Neutrophil (primary cell): ENCODE measurements around the gene TUBGCP2.

Source experiments
- H3K27ac ChIP-seq: fragments of 200-600 bp; sonication (generic); 2 replicates; pipeline ENCODE4 v1.5.1; 2016; ENCODE audit warnings: mild to moderate bottlenecking, moderate library complexity
- H3K27me3 ChIP-seq: fragments of 200-600 bp; sonication (generic); 2 replicates; pipeline ENCODE4 v1.6.0; 2016; ENCODE audit warnings: mild to moderate bottlenecking
- H3K36me3 ChIP-seq: fragments of 200-600 bp; sonication (generic); 2 replicates; pipeline ENCODE4 v1.5.1; 2017
- H3K4me1 ChIP-seq, 2 experiments: fragments of 200-600 bp in 1 of 2; sonication (generic) in 1 of 2; 1 replicate in 1 of 2; 2 replicates in 1 of 2; pipeline versions ENCODE4 v1.5.1 to v1.6.1; 2013 to 2016; ENCODE audit warnings: low read depth in 1 of 2, low read length in 1 of 2, mild to moderate bottlenecking in 1 of 2, moderate library complexity in 1 of 2; ENCODE audit not compliant: control insufficient read depth in 1 of 2, insufficient read depth in 1 of 2
- H3K4me3 ChIP-seq, 2 experiments: fragments of 200-600 bp in 1 of 2; sonication (generic) in 1 of 2; 1 replicate in 1 of 2; 2 replicates in 1 of 2; pipeline ENCODE4 v1.5.1; 2013 to 2016; ENCODE audit warnings: low read depth in 1 of 2, low read length in 1 of 2, mild to moderate bottlenecking in 1 of 2, moderate library complexity in 1 of 2
- H3K9me3 ChIP-seq: fragments of 200-600 bp; sonication (generic); 2 replicates; pipeline ENCODE4 v1.5.1; 2016
- CTCF ChIP-seq: fragments of 200-600 bp; sonication (generic); IDR thresholded peaks from 2 replicates; pipeline ENCODE4 v1.5.1; 2016; ENCODE audit warnings: antibody characterized with exemption

Gene TUBGCP2

GRCh38 chr10:133295426-133296320, 13.0 kb downstream of the TUBGCP2 start:
- peaks cover 89% of the 10 kb centered on the region for H3K36me3 ChIP-seq
- no peak overlapping the region for H3K27ac ChIP-seq
- H3K4me3 ChIP-seq: no peak overlapping the region
- H3K4me1 ChIP-seq: no peaks in the 10 kb centered on the region
- no peak for TF ChIP-seq CTCF
- H3K9me3 ChIP-seq: no peaks in the 10 kb centered on the region
- no peaks in the 10 kb centered on the region for H3K27me3 ChIP-seq

- Histone ChIP-seq H3K27me3 (no peaks in the 10 kb centered on the region), H3K27ac (no peak overlapping the region), H3K9me3 (no peaks in the 10 kb centered on the region), H3K4me3 (no peak overlapping the region), H3K4me1 (no peaks in the 10 kb centered on the region), H3K36me3 (peaks cover 89% of the 10 kb centered on the region)
- TF ChIP-seq CTCF: no peak
Measured at GRCh38 chr10:133294189-133294588, 14.5 kb downstream of the TUBGCP2 start.

GRCh38 chr10:133293810-133294119, 14.9 kb downstream of the TUBGCP2 start:
- Histone ChIP-seq H3K4me3 (no peak overlapping the region), H3K4me1 (no peaks in the 10 kb centered on the region), H3K27me3 (no peaks in the 10 kb centered on the region), H3K27ac (no peak overlapping the region), H3K36me3 (peaks cover 89% of the 10 kb centered on the region), H3K9me3 (no peaks in the 10 kb centered on the region)
- TF ChIP-seq CTCF: no peak

GRCh38 chr10:133292919-133293809, 15.5 kb downstream of the TUBGCP2 start:
- no peak for TF ChIP-seq CTCF
- H3K27ac ChIP-seq: no peak overlapping the region
- no peaks in the 10 kb centered on the region for H3K27me3 ChIP-seq
- H3K4me3 ChIP-seq: no peak overlapping the region
- H3K9me3 ChIP-seq: no peaks in the 10 kb centered on the region
- peaks cover 89% of the 10 kb centered on the region for H3K36me3 ChIP-seq
- H3K4me1 ChIP-seq: no peaks in the 10 kb centered on the region

GRCh38 chr10:133289761-133290160, 18.9 kb downstream of the TUBGCP2 start:
- Histone ChIP-seq H3K27ac (no peak overlapping the region), H3K9me3 (no peaks in the 10 kb centered on the region), H3K27me3 (no peaks in the 10 kb centered on the region), H3K4me1 (no peaks in the 10 kb centered on the region), H3K4me3 (no peak overlapping the region), H3K36me3 (peaks cover 83% of the 10 kb centered on the region)
- TF ChIP-seq CTCF: no peak
